BLaER1 (cell line): Measurements from ENCODE around the gene PLXNB3.

Source experiments
- H3K27ac ChIP-seq: shearing (Covaris generic); formaldehyde crosslinking; 2 replicates; pipeline ENCODE4 v1.8.1; 2022
- H3K27me3 ChIP-seq: shearing (Covaris generic); formaldehyde crosslinking; 2 replicates; pipeline ENCODE4 v1.8.1; 2022
- H3K36me3 ChIP-seq: shearing (Covaris generic); formaldehyde crosslinking; 2 replicates; pipeline ENCODE4 v1.8.1; 2022
- H3K4me1 ChIP-seq: shearing (Covaris generic); formaldehyde crosslinking; 2 replicates; pipeline ENCODE4 v1.8.1; 2022
- H3K4me2 ChIP-seq: shearing (Covaris generic); formaldehyde crosslinking; 2 replicates; pipeline ENCODE4 v1.8.1; 2022
- H3K4me3 ChIP-seq: shearing (Covaris generic); formaldehyde crosslinking; 2 replicates; pipeline ENCODE4 v1.8.1; 2022
- H3K9ac ChIP-seq: shearing (Covaris generic); formaldehyde crosslinking; 2 replicates; pipeline ENCODE4 v1.8.1; 2022
- H3K9me3 ChIP-seq: shearing (Covaris generic); formaldehyde crosslinking; 2 replicates; pipeline ENCODE4 v1.8.1; 2022
- H4K20me1 ChIP-seq: shearing (Covaris generic); formaldehyde crosslinking; 2 replicates; pipeline ENCODE4 v1.8.1; 2022
- Cebpa-rat ChIP-seq: shearing (Covaris generic); IDR thresholded peaks from 2 replicates; pipeline ENCODE4 v1.8.1; 2022

The PLXNB3 gene

DNA sequence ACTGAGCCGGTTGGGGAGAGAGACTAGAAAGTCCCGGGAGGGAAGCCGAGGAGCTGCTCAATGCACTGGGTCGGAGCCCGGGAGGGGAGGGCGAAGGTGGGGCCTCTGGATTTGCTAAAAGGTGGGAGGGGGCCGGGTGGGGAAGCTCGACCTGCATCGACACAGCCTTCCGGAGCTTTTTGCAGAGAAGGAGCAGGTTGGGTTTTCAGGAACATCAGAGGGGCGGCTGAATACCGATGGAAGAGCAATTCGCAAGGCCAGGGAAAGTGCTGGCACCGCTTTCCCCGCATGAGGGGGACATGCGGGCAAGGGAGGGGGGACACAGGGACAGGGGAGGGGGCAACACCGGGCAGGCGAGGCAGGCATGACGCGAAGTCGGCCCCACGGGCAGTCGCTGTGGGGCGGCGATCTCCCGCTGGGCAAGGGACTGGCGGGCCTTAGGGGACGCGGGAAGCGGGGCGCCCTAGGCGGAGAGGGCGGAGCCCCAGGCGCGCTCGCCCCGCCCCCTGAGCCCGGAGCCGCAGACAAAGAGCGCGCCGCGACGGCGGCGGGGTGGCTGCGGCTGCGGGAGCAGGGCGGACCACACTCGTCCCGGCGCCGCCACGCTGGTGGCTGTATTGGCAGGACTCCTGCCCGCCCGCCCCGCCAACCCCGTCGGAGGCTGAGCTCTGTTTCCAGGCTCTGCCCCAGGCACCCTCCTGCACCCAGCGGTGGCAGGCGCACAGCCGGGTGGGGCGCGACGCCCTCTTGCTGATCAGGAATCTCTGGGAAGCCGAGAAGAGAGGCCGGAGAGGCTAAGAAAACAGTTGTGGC lies 54.7 kb downstream of the PLXNB3 start:
- Histone ChIP-seq H3K27me3 (peaks cover 42% of the 10 kb centered on the region), H3K4me3 (peak overlapping the region; percentile 57), H3K9me3 (peaks cover 5% of the 10 kb centered on the region; the same call in 1 of the 2 replicates), H3K27ac (peak overlapping the region; percentile 53; the same call in 1 of the 2 replicates), H3K9ac (peak overlapping the region; percentile 61; the same call in 1 of the 2 replicates), H3K36me3 (no peaks in the 10 kb centered on the region), H4K20me1 (no peaks in the 10 kb centered on the region), H3K4me1 (peaks cover 72% of the 10 kb centered on the region), H3K4me2 (peak overlapping the region; percentile 75)
- no peak for TF ChIP-seq Cebpa-rat

DNA sequence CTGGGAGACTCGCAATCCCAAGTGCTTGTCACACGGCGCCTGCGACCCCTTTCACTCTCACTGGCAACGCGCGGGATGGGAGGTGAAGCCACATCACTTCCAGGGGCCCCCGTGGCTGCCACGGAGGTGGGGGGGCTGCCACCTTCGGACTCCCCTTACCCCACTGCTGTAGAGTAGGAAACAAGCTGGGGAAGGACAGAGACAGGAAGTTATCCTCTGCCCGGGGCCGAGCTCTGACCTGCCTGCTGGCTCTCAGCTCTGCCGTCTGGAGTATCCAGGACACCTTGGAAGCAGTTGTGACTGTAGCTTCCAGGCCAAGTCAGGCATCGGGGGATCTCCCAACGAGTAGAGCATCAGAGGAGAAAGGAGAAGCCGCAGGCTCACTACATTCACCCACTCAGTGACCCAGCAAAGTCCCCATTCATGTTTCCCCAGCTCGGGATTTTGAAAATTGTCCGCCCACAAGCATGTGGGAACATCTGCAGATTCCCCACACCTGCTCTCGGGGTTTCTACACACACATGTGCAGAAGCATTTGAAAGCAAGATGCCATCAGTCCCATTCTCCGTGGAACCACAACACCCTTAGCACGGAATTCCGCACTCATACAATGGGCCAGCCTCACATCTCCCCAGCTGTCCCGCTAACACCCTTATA lies 55.5 kb downstream of the PLXNB3 start:
- peak overlapping the region; percentile 75 for H3K4me2 ChIP-seq
- peak overlapping the region; percentile 53; the same call in 1 of the 2 replicates for H3K27ac ChIP-seq
- no peak for TF ChIP-seq Cebpa-rat
- H3K9me3 ChIP-seq, result peaks cover 5% of the 10 kb centered on the region; the same call in 1 of the 2 replicates
- H3K36me3 ChIP-seq, result no peaks in the 10 kb centered on the region
- H3K4me3 ChIP-seq, result peak overlapping the region; percentile 57
- H3K4me1 ChIP-seq, result peaks cover 66% of the 10 kb centered on the region
- H3K9ac ChIP-seq, result peak overlapping the region; percentile 61; the same call in 1 of the 2 replicates
- peaks cover 48% of the 10 kb centered on the region for H3K27me3 ChIP-seq
- no peaks in the 10 kb centered on the region for H4K20me1 ChIP-seq

DNA sequence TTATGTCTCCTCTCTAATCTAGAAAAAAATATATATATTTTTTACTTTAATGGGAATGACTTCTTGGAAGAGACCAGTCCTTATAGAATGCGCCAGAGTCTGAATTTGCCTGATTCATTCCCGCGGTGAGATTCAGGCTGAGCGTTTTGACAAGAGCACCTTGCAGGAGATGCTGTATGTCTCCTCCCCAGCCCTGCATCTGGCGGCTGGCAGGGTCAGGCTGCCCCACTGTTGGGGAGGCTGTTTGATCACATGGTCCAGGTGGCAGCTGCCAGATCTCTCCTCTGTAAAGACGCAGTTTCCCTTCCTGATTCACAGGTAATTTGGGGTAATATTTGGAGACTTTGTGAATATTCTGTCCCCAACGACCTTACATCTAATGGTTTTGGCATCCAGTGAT lies 56.6 kb downstream of the PLXNB3 start:
- H3K9me3 ChIP-seq, result peaks cover 5% of the 10 kb centered on the region; the same call in 1 of the 2 replicates

DNA sequence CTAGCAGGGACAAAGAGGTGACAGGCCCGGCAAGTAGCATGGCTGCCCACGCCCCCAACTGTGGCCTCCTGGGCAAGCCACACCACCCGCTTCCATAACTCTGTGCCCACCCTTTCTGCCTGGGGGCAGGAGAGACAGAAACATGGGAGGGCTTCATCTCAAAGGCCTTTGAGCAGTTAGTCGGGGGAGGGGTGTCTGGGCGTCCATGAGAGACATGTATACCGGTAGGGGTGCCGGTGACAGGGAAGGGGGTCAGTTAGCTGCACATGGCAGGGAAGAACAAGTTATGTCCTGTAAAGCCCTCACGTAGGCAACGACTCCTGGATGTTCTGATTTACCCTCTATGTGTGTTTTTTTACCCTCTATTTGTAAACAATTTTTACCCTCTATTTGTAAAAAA lies 57.0 kb downstream of the PLXNB3 start:
- peaks cover 5% of the 10 kb centered on the region; the same call in 1 of the 2 replicates for H3K9me3 ChIP-seq
- no peaks in the 10 kb centered on the region for H4K20me1 ChIP-seq
- H3K9ac ChIP-seq, result no peak overlapping the region
- H3K27ac ChIP-seq, result no peak overlapping the region
- peaks cover 59% of the 10 kb centered on the region for H3K27me3 ChIP-seq
- TF ChIP-seq Cebpa-rat, result no peak
- no peaks in the 10 kb centered on the region for H3K36me3 ChIP-seq
- no peak overlapping the region for H3K4me3 ChIP-seq
- H3K4me1 ChIP-seq, result peaks cover 53% of the 10 kb centered on the region
- H3K4me2 ChIP-seq, result peak overlapping the region; percentile 9; the same call in 1 of the 2 replicates

More for the DNA sequence above, 56.6 kb downstream of the PLXNB3 start:
- Histone ChIP-seq H3K4me2 (0 out of 2 replicates have a peak overlapping the region, but pooled peaks have one; percentile 9), H3K36me3 (no peaks in the 10 kb centered on the region), H4K20me1 (no peaks in the 10 kb centered on the region), H3K27me3 (peaks cover 55% of the 10 kb centered on the region), H3K9ac (no peak overlapping the region), H3K4me1 (peaks cover 55% of the 10 kb centered on the region), H3K4me3 (no peak overlapping the region), H3K27ac (no peak overlapping the region)
- TF ChIP-seq Cebpa-rat, result no peak

DNA sequence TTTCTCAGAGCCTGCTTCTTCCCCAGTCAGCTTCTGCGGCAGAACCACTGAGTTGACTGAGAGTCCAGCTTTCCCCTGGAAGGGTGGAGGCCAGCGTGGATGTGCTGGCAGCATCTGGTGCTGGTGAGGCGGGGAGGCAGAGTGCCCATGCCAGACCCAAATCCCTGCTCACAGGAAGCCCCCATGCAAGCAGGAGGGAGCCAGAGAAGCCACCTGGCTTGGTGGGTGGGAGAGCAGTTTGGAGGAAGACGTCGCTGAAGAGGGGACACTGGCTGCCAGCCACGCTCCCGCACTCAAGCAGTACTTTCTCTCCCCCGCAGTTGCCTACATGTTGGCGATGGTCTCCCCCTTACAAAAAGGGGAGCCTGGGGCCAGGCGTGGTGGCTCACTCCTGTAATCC lies 60.3 kb downstream of the PLXNB3 start:
- no peak overlapping the region for H3K27ac ChIP-seq
- no peak for TF ChIP-seq Cebpa-rat
- H3K4me3 ChIP-seq, result no peak overlapping the region
- H4K20me1 ChIP-seq, result peaks cover 1% of the 10 kb centered on the region; the same call in 1 of the 2 replicates
- H3K9ac ChIP-seq, result no peak overlapping the region
- H3K9me3 ChIP-seq, result peaks cover 14% of the 10 kb centered on the region
- H3K27me3 ChIP-seq, result peaks cover 80% of the 10 kb centered on the region
- peaks cover 23% of the 10 kb centered on the region for H3K4me1 ChIP-seq
- no peaks in the 10 kb centered on the region for H3K36me3 ChIP-seq
- H3K4me2 ChIP-seq, result no peak overlapping the region

DNA sequence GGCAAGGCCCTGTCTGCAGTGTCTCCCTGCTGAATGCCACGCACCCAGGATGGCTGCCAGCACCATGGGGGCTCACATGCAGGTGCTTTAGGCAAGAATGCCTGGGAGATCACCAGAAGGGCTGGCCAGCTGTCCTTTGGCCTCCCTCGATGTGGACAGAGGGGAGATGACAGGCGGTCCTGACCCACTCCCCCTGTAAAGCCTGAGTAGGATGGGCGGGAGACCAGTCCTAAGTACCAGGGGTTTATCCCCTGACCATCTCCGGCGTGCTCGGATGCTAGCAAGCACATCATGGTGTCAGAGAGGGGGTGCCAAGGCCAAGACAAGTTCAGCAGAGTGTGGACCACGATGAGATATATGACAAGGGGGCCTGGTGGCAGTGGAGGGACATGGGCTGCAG lies 61.0 kb downstream of the PLXNB3 start:
- Histone ChIP-seq H3K27ac (no peak overlapping the region), H3K4me1 (peaks cover 26% of the 10 kb centered on the region), H3K9ac (no peak overlapping the region)

More for the DNA sequence above, 61.0 kb downstream of the PLXNB3 start:
- no peak overlapping the region for H3K4me3 ChIP-seq
- peaks cover 8% of the 10 kb centered on the region; the same call in 1 of the 2 replicates for H4K20me1 ChIP-seq
- no peak overlapping the region for H3K4me2 ChIP-seq
- peaks cover 21% of the 10 kb centered on the region for H3K9me3 ChIP-seq
- TF ChIP-seq Cebpa-rat, result no peak
- H3K36me3 ChIP-seq, result no peaks in the 10 kb centered on the region
- peaks cover 85% of the 10 kb centered on the region for H3K27me3 ChIP-seq
